Kidney (tissue), 14 donors: ENCODE data around the gene INO80D. TPM values are rescaled to one million over a fixed set of nuclear protein-coding genes. Genes with fewer than 3 reads are reported as not detected.

ENCODE experiments used
- DNase-seq, 5 donors: peaks; one replicate each; pipeline ENCODE4 v3.0.0-alpha.2; 2013 to 2020
- FAIRE-seq: peaks from 2 replicates; lab custom pipeline; 2012; peaks lifted over from hg19 to GRCh38; lab: Jason Lieb, UNC
- H3K27ac ChIP-seq, 2 donors: one replicate each; pipeline ENCODE4 v1.7.0; 2013; ENCODE audit warnings: low read depth in 2 of 2, low read length in 2 of 2, inconsistent platforms in 1 of 2
- H3K27me3 ChIP-seq: one replicate; pipeline ENCODE4 v1.7.1; 2013; ENCODE audit warnings: low read length, inconsistent platforms; ENCODE audit not compliant: control insufficient read depth, insufficient read depth
- H3K36me3 ChIP-seq, 3 donors: one replicate each; pipeline versions ENCODE4 v1.7.0 to v1.7.1; 2013; ENCODE audit warnings: low read length in 3 of 3, control low read depth in 1 of 3, inconsistent platforms in 1 of 3; ENCODE audit not compliant: insufficient read depth in 3 of 3, control insufficient read depth in 2 of 3
- H3K4me1 ChIP-seq, 3 donors: one replicate each; pipeline versions ENCODE4 v1.7.0 to v1.7.1; 2013; ENCODE audit warnings: low read length in 3 of 3, inconsistent platforms in 1 of 3, low read depth in 1 of 3; ENCODE audit not compliant: control insufficient read depth in 2 of 3, insufficient read depth in 2 of 3
- H3K4me3 ChIP-seq, 3 donors: one replicate each; pipeline versions ENCODE4 v1.7.0 to v1.8.1; 2013; ENCODE audit warnings: low read length in 3 of 3, control low read depth in 1 of 3, inconsistent platforms in 1 of 3
- H3K9ac ChIP-seq, 3 donors: one replicate each; pipeline versions ENCODE4 v1.7.0 to v1.7.1; 2013; ENCODE audit warnings: low read length in 3 of 3, control low read depth in 1 of 3, inconsistent platforms in 1 of 3
- H3K9me3 ChIP-seq, 3 donors: one replicate each; pipeline versions ENCODE4 v1.7.0 to v1.7.1; 2013; ENCODE audit warnings: low read length in 3 of 3, control low read depth in 1 of 3, inconsistent platforms in 1 of 3; ENCODE audit not compliant: control insufficient read depth in 2 of 3, insufficient read depth in 1 of 3
- intact Hi-C: fragments of 100-400 bp; cut with DNase I; formaldehyde crosslinking; loops from one replicate; pipeline ENCODE4 v1.11.1; 2022
- polyA plus RNA-seq: library from polyadenylated mRNA; stranded (reverse); fragments of 350-450 nt; fragmentation: Illumina TruSeq; extraction: RNeasy Lipid Tissue Mini Kit (QIAGEN cat#74804); gene quantifications from one replicate; pipeline ENCODE4 v1.2.3, GENCODE V29; 2014; ENCODE audit warnings: low read depth, low replicate concordance; ENCODE audit not compliant: insufficient read depth
- total RNA-seq: library from RNA; stranded (reverse); fragmentation: NEBNext Ultra II Directional; extraction: Animal tissue kit (Norgen Biotek cat#: 25700); gene quantifications from one replicate; pipeline ENCODE4 v1.2.1, GENCODE V29; 2021
- TF ChIP-seq, protein P1 (sequence below): IDR thresholded peaks from 3 replicates; pipeline ENCODE4 v1.5.1; 2012; ENCODE audit warnings: mild to moderate bottlenecking, moderate library complexity, borderline replicate concordance; ENCODE audit not compliant: insufficient read depth; ENCODE audit errors: extremely low read depth
- donor health status: control.
- donor health status: control.
- donor health status: control.
- donor health status: control.
- donor health status: control.
- donor health status: DM: yes; HTN: yes; CAD: no.
- donor health status: Normal renal cell carcinoma (clear cell type).

Gene INO80D
- total and polyA plus RNA-seq, 2 donors from 2014 or later, result 1.7 to 29.9 TPM

DNA sequence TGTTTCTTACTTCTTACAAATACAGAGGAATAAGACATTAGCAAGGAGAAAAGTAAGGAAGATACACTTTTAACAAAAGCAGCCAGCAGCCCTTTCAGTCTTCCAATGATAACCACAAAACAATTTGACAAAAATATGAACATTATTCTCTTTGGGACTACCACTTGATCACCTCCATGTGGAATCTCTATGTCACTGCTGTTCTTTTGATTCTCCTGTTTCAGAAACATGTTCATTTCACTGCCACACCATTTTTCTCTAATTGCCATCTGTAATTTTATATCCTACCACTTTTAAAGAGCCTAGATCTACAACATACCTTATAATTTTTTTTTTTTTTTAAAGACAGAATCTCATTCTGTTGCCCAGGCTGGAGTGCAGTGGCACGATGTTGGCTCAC, 10.9 kb downstream of the INO80D start:
- DNase-seq (no peak), FAIRE-seq (no peak)
- Histone ChIP-seq H3K4me3 (no peak overlapping the region), H3K27me3 (no peaks in the 10 kb centered on the region), H3K36me3 (peaks cover 0 to 2% (median 0%) of the 10 kb centered on the region in 3 donors), H3K4me1 (peaks cover 0 to 2% (median 0%) of the 10 kb centered on the region in 3 donors), H3K9me3 (no peaks in the 10 kb centered on the region), H3K27ac (no peak overlapping the region), H3K9ac (no peak overlapping the region)
- TF ChIP-seq, protein P1, sequence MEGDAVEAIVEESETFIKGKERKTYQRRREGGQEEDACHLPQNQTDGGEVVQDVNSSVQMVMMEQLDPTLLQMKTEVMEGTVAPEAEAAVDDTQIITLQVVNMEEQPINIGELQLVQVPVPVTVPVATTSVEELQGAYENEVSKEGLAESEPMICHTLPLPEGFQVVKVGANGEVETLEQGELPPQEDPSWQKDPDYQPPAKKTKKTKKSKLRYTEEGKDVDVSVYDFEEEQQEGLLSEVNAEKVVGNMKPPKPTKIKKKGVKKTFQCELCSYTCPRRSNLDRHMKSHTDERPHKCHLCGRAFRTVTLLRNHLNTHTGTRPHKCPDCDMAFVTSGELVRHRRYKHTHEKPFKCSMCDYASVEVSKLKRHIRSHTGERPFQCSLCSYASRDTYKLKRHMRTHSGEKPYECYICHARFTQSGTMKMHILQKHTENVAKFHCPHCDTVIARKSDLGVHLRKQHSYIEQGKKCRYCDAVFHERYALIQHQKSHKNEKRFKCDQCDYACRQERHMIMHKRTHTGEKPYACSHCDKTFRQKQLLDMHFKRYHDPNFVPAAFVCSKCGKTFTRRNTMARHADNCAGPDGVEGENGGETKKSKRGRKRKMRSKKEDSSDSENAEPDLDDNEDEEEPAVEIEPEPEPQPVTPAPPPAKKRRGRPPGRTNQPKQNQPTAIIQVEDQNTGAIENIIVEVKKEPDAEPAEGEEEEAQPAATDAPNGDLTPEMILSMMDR, result no peak
- intact Hi-C loops, result no loop called here

DNA sequence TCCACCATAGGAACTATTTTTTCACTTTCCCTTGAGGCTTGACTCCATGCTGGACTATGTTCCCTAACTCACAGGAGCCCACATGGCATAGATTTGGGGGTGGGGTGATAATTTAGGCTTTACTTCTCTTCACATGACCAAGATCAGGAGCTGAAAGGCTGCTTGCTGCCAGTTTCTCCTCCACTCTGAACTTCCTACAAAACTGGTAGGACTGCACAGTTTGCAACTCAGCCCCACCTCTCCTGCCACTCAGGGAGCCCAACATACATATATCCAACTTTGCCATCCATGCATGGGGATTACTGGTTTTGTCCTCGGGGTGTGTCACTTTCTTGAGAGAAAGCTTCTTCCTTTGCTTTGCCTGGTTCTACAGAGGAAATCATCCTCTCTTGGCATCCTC, 14.2 kb downstream of the INO80D start:
- Histone ChIP-seq H3K9ac (no peak overlapping the region), H3K27me3 (no peaks in the 10 kb centered on the region), H3K36me3 (peaks cover 0 to 2% (median 0%) of the 10 kb centered on the region in 3 donors), H3K4me1 (peaks cover 0 to 2% (median 0%) of the 10 kb centered on the region in 3 donors), H3K9me3 (no peaks in the 10 kb centered on the region), H3K4me3 (no peak overlapping the region), H3K27ac (no peak overlapping the region)
- DNase-seq, result no peak
- intact Hi-C loops, result no loop called here
- TF ChIP-seq, protein P1, result no peak
- FAIRE-seq, result no peak

DNA sequence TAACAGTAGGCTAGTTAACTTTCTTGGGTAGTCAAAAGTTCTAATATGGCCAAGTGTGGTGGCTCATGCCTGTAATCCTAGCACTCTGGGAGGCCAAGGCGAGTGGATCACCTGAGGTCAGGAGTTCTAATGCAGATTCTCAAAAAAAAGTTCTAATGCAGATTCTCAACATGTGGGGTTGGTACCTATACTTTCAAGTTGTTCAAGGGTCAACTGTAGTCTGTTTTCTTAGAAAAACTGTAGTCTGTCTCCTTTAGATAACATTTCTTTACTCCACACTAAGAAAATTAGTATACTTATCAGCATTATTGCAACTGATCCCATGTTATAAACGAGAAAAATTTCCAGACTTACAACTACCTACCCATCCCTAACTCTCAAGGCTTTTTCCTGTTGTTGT, 16.6 kb downstream of the INO80D start:
- TF ChIP-seq, protein P1, result no peak
- no peaks in the 10 kb centered on the region for H3K9me3 ChIP-seq
- peaks cover 0 to 2% (median 0%) of the 10 kb centered on the region in 3 donors for H3K4me1 ChIP-seq
- H3K9ac ChIP-seq, result no peak overlapping the region
- no peak for DNase-seq
- no peaks in the 10 kb centered on the region for H3K27me3 ChIP-seq
- intact Hi-C loops, result no loop called here
- peaks cover 0 to 2% (median 0%) of the 10 kb centered on the region in 3 donors for H3K36me3 ChIP-seq
- no peak overlapping the region for H3K4me3 ChIP-seq
- FAIRE-seq, result no peak
- no peak overlapping the region for H3K27ac ChIP-seq

DNA sequence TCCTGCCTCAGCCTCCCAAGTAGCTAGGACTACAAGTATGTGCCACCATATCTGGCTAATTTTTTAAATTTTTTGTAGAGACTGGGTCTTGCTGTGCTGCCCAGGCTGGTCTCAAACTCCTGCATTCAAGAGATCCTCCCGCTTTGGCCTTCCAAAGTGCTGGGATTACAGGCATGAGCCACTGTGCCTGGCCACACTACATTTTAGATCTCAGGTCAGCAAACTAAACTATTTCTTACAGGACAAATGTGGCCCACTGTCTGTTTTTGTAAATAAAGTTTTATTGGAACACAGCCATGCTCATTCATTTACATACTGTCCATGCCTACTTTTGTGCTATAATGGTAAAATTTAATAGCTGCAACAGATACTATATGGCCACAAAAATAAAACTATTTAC, 17.8 kb downstream of the INO80D start:
- Histone ChIP-seq H3K4me3 (no peak overlapping the region), H3K36me3 (peaks cover 0 to 5% (median 0%) of the 10 kb centered on the region in 3 donors), H3K9me3 (no peaks in the 10 kb centered on the region), H3K27me3 (no peaks in the 10 kb centered on the region), H3K4me1 (peaks cover 0 to 2% (median 0%) of the 10 kb centered on the region in 3 donors), H3K27ac (no peak overlapping the region), H3K9ac (no peak overlapping the region)
- intact Hi-C loops, result no loop called here
- DNase-seq, result no peak
- TF ChIP-seq, protein P1, result no peak
- FAIRE-seq, result no peak
